SK-N-SH (cell line): ENCODE results near the gene SCGB1D2.

Experiments used
- CTCF ChIP-seq: fragments of 200-600 bp; sonication (generic); IDR thresholded peaks from 2 replicates; pipeline ENCODE4 v1.6.1; 2017; ENCODE audit warnings: antibody characterized with exemption, mild to moderate bottlenecking, moderate library complexity
- EZH2phosphoT487 ChIP-seq: fragments of 200-600 bp; sonication (generic); IDR thresholded peaks from 2 replicates; pipeline ENCODE4 v1.6.1; 2017; ENCODE audit warnings: low read depth, mixed run types, mild to moderate bottlenecking, antibody characterized with exemption, moderate library complexity, borderline replicate concordance
- GABPA ChIP-seq: IDR thresholded peaks from 2 replicates; pipeline ENCODE4 v1.4.0; 2012; ENCODE audit warnings: low read depth, mild to moderate bottlenecking
- MXI1 ChIP-seq: IDR thresholded peaks from 2 replicates; pipeline ENCODE4 v1.6.1; 2012; ENCODE audit warnings: mild to moderate bottlenecking, low read depth, low read length, improper control_type of control experiment
- NFIC ChIP-seq: IDR thresholded peaks from 2 replicates; pipeline ENCODE4 v1.4.0; 2012; ENCODE audit warnings: borderline replicate concordance
- RAD21 ChIP-seq: IDR thresholded peaks from 2 replicates; pipeline ENCODE4 v1.6.1; 2012; ENCODE audit warnings: mild to moderate bottlenecking, low read length
- TAF1 ChIP-seq: IDR thresholded peaks from 2 replicates; pipeline ENCODE4 v1.6.1; 2012; ENCODE audit warnings: low read depth, mild to moderate bottlenecking, low read length, moderate library complexity, borderline replicate concordance
- TEAD4 ChIP-seq: IDR thresholded peaks from 2 replicates; pipeline ENCODE4 v1.4.0; 2012; ENCODE audit warnings: mild to moderate bottlenecking, borderline replicate concordance; ENCODE audit not compliant: insufficient read depth
- USF1 ChIP-seq: IDR thresholded peaks from 2 replicates; pipeline ENCODE4 v1.4.0; 2012; ENCODE audit warnings: low read depth, borderline replicate concordance
- YY1 ChIP-seq: IDR thresholded peaks from 2 replicates; pipeline ENCODE4 v1.4.0; 2012; ENCODE audit warnings: low read depth, mild to moderate bottlenecking

- no peak for TF ChIP-seq TAF1
- TF ChIP-seq GABPA = no peak
- TF ChIP-seq NFIC = no peak
- TF ChIP-seq YY1 = no peak
- TF ChIP-seq CTCF = no peak
- no peak for TF ChIP-seq EZH2phosphoT487
- no peak for TF ChIP-seq TEAD4
- no peak for TF ChIP-seq USF1
- TF ChIP-seq RAD21 = no peak
- no peak for TF ChIP-seq MXI1
Measured at GRCh38 chr11:62267050-62267449, 25.0 kb downstream of the SCGB1D2 start.
